ENCODE data around the gene EVPL. TPM values are rescaled to one million over a fixed set of nuclear protein-coding genes. Genes with fewer than 3 reads are reported as not detected.

EVPL gene
- total RNA-seq, 1 experiment from 2014 or later: 1.3 TPM

GRCh38 chr17:76024353-76024752 is 2.8 kb downstream of the EVPL start:
- Mint-ChIP-seq H3K4me3 (no peak overlapping the region), H3K27me3 (ENCODE audit: low read depth) (no peaks in the 10 kb centered on the region), H3K36me3 (no peaks in the 10 kb centered on the region), H3K9me3 (no peaks in the 10 kb centered on the region), H3K4me1 (peaks cover 12% of the 10 kb centered on the region), H3K27ac (no peak overlapping the region)
- ChIA-PET CTCF (interaction anchor here (0.7 to 1.5 kb wide), 3 partner anchors 10 to 19 kb away, joined by 3 to 9 read pairs (median 3); no protein-coding TSS in a partner anchor), POLR2A (no interaction called here)
- TF ChIP-seq GABPB1 (CRISPR knock-in tag; IDR thresholded peaks at IDR 0.05): no peak
- TF ChIP-seq, protein P1, sequence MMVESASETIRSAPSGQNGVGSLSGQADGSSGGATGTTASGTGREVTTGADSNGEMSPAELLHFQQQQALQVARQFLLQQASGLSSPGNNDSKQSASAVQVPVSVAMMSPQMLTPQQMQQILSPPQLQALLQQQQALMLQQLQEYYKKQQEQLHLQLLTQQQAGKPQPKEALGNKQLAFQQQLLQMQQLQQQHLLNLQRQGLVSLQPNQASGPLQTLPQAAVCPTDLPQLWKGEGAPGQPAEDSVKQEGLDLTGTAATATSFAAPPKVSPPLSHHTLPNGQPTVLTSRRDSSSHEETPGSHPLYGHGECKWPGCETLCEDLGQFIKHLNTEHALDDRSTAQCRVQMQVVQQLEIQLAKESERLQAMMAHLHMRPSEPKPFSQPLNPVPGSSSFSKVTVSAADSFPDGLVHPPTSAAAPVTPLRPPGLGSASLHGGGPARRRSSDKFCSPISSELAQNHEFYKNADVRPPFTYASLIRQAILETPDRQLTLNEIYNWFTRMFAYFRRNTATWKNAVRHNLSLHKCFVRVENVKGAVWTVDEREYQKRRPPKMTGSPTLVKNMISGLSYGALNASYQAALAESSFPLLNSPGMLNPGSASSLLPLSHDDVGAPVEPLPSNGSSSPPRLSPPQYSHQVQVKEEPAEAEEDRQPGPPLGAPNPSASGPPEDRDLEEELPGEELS (CRISPR knock-in tag; IDR thresholded peaks at IDR 0.05): no peak
- no peak for TF ChIP-seq FOXP1 (CRISPR knock-in tag; IDR thresholded peaks at IDR 0.05; ENCODE audit: borderline replicate concordance)
- TF ChIP-seq ZNF121 (CRISPR knock-in tag; IDR thresholded peaks at IDR 0.05): no peak
- TF ChIP-seq TEAD1 (CRISPR knock-in tag; IDR thresholded peaks at IDR 0.05): no peak
- TF ChIP-seq PRRX2 (CRISPR knock-in tag; IDR thresholded peaks at IDR 0.05): no peak
- TF ChIP-seq STAT6 (CRISPR knock-in tag; conservative IDR thresholded peaks at IDR 0.05; ENCODE audit: low read depth): no peak
- TF ChIP-seq JUN (CRISPR knock-in tag; IDR thresholded peaks at IDR 0.05): no peak
- TF ChIP-seq ZNF263 (CRISPR knock-in tag; IDR thresholded peaks at IDR 0.05; ENCODE audit: low read depth): no peak
- no peak for TF ChIP-seq JAZF1 (CRISPR knock-in tag; IDR thresholded peaks at IDR 0.05)
- no peak for TF ChIP-seq ZNF317 (CRISPR knock-in tag; IDR thresholded peaks at IDR 0.05; ENCODE audit: borderline replicate concordance, low read depth)
- no peak for TF ChIP-seq NR3C1 (CRISPR knock-in tag; conservative IDR thresholded peaks at IDR 0.05; ENCODE audit: low read depth)
- TF ChIP-seq AFF4 (CRISPR knock-in tag; IDR thresholded peaks at IDR 0.05; ENCODE audit: borderline replicate concordance): no peak
- TF ChIP-seq ZBTB43 (CRISPR knock-in tag; IDR thresholded peaks at IDR 0.05): no peak
- no peak for TF ChIP-seq MXD4 (CRISPR knock-in tag; IDR thresholded peaks at IDR 0.05; ENCODE audit: borderline replicate concordance)
- no peak for TF ChIP-seq EMX1 (CRISPR knock-in tag; IDR thresholded peaks at IDR 0.05)
- TF ChIP-seq OVOL2 (CRISPR knock-in tag; IDR thresholded peaks at IDR 0.05; ENCODE audit: borderline replicate concordance): no peak
- no peak for ATAC-seq
- no peak for DNase-seq (ENCODE audit: low spot score)

GRCh38 chr17:76023900-76024237 is 3.2 kb downstream of the EVPL start:
- POLR2A ChIA-PET: no interaction called here
- Mint-ChIP-seq H3K4me1 (peaks cover 8% of the 10 kb centered on the region), H3K27me3 (ENCODE audit: low read depth) (no peaks in the 10 kb centered on the region), H3K36me3 (no peaks in the 10 kb centered on the region), H3K9me3 (no peaks in the 10 kb centered on the region), H3K4me3 (no peak overlapping the region), H3K27ac (no peak overlapping the region)
- ATAC-seq: no peak
- CTCF ChIA-PET: interaction anchor here (0.7 to 1.5 kb wide), 3 partner anchors 10 to 19 kb away, joined by 3 to 9 read pairs (median 3); no protein-coding TSS in a partner anchor
- no peak for DNase-seq (ENCODE audit: low spot score)
- TF ChIP-seq, protein P2, sequence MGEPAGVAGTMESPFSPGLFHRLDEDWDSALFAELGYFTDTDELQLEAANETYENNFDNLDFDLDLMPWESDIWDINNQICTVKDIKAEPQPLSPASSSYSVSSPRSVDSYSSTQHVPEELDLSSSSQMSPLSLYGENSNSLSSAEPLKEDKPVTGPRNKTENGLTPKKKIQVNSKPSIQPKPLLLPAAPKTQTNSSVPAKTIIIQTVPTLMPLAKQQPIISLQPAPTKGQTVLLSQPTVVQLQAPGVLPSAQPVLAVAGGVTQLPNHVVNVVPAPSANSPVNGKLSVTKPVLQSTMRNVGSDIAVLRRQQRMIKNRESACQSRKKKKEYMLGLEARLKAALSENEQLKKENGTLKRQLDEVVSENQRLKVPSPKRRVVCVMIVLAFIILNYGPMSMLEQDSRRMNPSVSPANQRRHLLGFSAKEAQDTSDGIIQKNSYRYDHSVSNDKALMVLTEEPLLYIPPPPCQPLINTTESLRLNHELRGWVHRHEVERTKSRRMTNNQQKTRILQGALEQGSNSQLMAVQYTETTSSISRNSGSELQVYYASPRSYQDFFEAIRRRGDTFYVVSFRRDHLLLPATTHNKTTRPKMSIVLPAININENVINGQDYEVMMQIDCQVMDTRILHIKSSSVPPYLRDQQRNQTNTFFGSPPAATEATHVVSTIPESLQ (CRISPR knock-in tag; IDR thresholded peaks at IDR 0.05): no peak
- TF ChIP-seq NR1H2 (CRISPR knock-in tag; IDR thresholded peaks at IDR 0.05): no peak
- TF ChIP-seq, protein P1 (CRISPR knock-in tag; IDR thresholded peaks at IDR 0.05): no peak
- TF ChIP-seq, protein P3, sequence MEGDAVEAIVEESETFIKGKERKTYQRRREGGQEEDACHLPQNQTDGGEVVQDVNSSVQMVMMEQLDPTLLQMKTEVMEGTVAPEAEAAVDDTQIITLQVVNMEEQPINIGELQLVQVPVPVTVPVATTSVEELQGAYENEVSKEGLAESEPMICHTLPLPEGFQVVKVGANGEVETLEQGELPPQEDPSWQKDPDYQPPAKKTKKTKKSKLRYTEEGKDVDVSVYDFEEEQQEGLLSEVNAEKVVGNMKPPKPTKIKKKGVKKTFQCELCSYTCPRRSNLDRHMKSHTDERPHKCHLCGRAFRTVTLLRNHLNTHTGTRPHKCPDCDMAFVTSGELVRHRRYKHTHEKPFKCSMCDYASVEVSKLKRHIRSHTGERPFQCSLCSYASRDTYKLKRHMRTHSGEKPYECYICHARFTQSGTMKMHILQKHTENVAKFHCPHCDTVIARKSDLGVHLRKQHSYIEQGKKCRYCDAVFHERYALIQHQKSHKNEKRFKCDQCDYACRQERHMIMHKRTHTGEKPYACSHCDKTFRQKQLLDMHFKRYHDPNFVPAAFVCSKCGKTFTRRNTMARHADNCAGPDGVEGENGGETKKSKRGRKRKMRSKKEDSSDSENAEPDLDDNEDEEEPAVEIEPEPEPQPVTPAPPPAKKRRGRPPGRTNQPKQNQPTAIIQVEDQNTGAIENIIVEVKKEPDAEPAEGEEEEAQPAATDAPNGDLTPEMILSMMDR (IDR thresholded peaks at IDR 0.05): no peak
- no peak for TF ChIP-seq ZNF232 (CRISPR knock-in tag; IDR thresholded peaks at IDR 0.05)

Data from WTC11 (cell line).